Activated T-cell treated with anti-CD3 and anti-CD28 coated beads, Interleukin-2, amount 50 U/mL, for 72 hours (primary cell): Measurements from ENCODE around the gene INAFM2. TPM values are rescaled to one million over a fixed set of nuclear protein-coding genes. Genes with fewer than 3 reads are reported as not detected.

Experiments
- ATAC-seq, 2 donors: fragments of 150-1000 bp; cut with Tn5 transposase; replicated peaks in 1 of 2; 2 replicates each; pipeline ENCODE4 v1.10.0; 2021; ENCODE audit warnings: moderate library complexity in 2 of 2, mild to moderate bottlenecking in 1 of 2
- DNase-seq, 2 donors: peaks; one replicate each; pipeline ENCODE4 v3.0.0; 2021 to 2022; ENCODE audit warnings: mixed read lengths in 1 of 2
- H3K27ac Mint-ChIP-seq: one replicate; pipeline ENCODE4 v1.8.0; 2022; ENCODE audit warnings: mild to moderate bottlenecking, moderate library complexity, mixed read lengths
- H3K27me3 Mint-ChIP-seq: one replicate; pipeline ENCODE4 v1.8.0; 2022; ENCODE audit warnings: low read depth, mixed read lengths
- H3K36me3 Mint-ChIP-seq, 2 donors: one replicate each; pipeline ENCODE4 v1.8.0; 2022; ENCODE audit warnings: mixed read lengths in 2 of 2, mild to moderate bottlenecking in 1 of 2; ENCODE audit not compliant: insufficient read depth in 2 of 2
- H3K4me1 Mint-ChIP-seq: one replicate; pipeline ENCODE4 v1.8.0; 2022; ENCODE audit warnings: low read depth, mixed read lengths
- H3K4me3 Mint-ChIP-seq, 2 donors: one replicate each; pipeline ENCODE4 v1.8.0; 2022; ENCODE audit warnings: mild to moderate bottlenecking in 2 of 2, mixed read lengths in 2 of 2, moderate library complexity in 2 of 2
- H3K9me3 Mint-ChIP-seq, 2 donors: one replicate each; pipeline ENCODE4 v1.8.0; 2022; ENCODE audit warnings: mixed read lengths in 2 of 2
- total RNA-seq, 2 donors: library from RNA; stranded (reverse); gene quantifications; one replicate each; pipeline ENCODE4 v1.2.3, GENCODE V29; 2022

Gene INAFM2
- total RNA-seq, 2 donors from 2014 or later: 7.1 to 10.2 TPM

- Mint-ChIP-seq H3K27me3 (no peaks in the 10 kb centered on the region), H3K9me3 (no peaks in the 10 kb centered on the region), H3K4me1 (peaks cover 4% of the 10 kb centered on the region), H3K36me3 (no peaks in the 10 kb centered on the region), H3K4me3 (no peak overlapping the region), H3K27ac (no peak overlapping the region)
- DNase-seq: no peak
- ATAC-seq: no peak
Observed at GRCh38 chr15:40339621-40339945, 16.1 kb downstream of the INAFM2 start.

- no peaks in the 10 kb centered on the region for H3K9me3 Mint-ChIP-seq
- no peak overlapping the region for H3K27ac Mint-ChIP-seq
- ATAC-seq: no peak
- no peak for DNase-seq
- H3K4me3 Mint-ChIP-seq: no peak overlapping the region
- H3K36me3 Mint-ChIP-seq: no peaks in the 10 kb centered on the region
- no peaks in the 10 kb centered on the region for H3K27me3 Mint-ChIP-seq
- H3K4me1 Mint-ChIP-seq: peaks cover 4% of the 10 kb centered on the region
Observed at GRCh38 chr15:40340038-40340739, 16.7 kb downstream of the INAFM2 start.

DNA sequence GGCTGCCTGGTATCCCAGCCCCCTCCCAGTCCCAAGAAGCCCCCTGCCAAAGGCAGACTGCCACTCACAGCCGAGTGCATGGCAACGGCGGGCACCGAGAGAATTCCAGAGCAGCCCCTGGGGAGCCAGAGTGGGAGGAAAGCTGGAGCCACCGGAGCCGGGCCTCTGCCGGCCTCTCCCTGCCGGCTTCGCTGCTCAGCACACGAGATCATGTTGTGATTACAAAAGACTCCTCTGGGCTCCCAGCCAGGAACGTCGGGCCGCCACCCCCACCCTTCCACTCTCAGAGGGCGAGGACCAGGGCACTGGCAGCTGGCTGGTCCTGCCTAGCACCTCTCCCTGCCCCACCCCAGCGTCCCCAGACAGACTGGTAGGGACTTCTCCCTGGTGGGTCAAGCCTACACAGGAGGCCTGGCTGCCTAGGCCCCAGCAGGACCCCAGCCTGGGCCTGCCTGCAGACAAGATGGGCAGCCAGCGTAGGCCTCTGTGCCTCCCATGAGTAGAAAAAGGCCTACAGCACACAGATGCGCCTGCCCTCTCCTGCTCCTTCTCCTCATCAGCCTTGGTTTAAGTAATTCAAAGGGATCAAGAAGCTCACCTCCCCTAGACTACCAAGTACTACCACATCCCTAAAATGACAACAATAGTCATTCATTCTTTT, 17.4 kb downstream of the INAFM2 start, which contains the start of gene CCDC9B:
Gene CCDC9B, minus strand, starts transcription at position 200 of the 661 bp plus-strand sequence. Its CDS starts 120 bp downstream, at position 80.
- H3K4me3 Mint-ChIP-seq: no peak within 1 kb of the TSS
- H3K4me1 Mint-ChIP-seq: no peaks in the 10 kb centered on the region
- DNase-seq (no peak), ATAC-seq (no peak)
- H3K36me3 Mint-ChIP-seq: no peaks in the 10 kb centered on the region
- H3K9me3 Mint-ChIP-seq: no peaks in the 10 kb centered on the region
- H3K27me3 Mint-ChIP-seq: no peaks in the 10 kb centered on the region
- H3K27ac Mint-ChIP-seq: no peak within 1 kb of the TSS

DNA sequence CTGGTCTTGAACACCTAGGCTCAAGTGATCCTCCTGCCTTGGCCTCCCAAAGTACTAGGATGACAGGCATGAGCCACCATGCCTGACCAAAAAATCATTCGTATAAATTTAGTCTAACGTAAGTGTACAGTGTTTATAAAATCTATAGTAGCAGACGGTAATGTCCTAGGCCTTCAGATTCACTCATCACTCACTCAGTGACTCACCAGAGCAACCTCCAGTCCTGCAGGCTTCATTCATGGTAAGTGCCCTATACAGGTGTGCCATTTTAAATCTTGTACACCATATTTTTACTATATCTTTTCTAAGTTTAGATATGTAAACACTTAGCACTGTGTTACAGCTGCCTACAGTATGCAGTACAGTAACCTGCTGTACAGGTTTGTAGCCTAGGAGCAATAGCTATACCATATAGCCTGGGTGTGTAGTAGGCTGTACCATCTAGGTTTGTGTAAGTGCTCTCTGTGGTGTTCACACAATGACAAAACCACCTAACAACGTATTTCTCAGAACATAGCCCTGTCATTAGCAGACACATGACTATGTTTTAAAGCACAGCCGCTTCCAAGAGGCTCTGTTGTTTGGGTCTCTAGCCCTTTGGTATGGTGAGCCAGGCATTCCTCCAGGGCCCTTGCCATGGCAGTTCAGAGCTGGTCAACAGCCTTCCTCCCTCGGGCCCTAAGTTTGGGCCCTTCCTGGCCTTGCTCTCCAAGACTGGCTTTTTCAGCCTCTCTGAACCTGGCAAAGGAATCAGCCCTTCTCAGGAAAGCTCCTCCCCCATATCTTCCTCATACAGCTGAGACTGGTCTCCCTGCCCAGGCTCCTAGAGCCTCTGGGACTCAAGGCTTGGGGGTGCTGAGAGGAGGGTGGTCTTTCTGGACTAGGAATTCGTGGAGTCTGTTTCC, 19.2 kb downstream of the INAFM2 start:
- Mint-ChIP-seq H3K36me3 (no peaks in the 10 kb centered on the region), H3K27ac (no peak overlapping the region), H3K27me3 (no peaks in the 10 kb centered on the region), H3K4me3 (no peak overlapping the region), H3K4me1 (no peaks in the 10 kb centered on the region), H3K9me3 (no peaks in the 10 kb centered on the region)
- no peak for DNase-seq
- no peak for ATAC-seq

- Mint-ChIP-seq H3K27me3 (no peaks in the 10 kb centered on the region), H3K27ac (no peak overlapping the region), H3K4me1 (no peaks in the 10 kb centered on the region), H3K9me3 (no peaks in the 10 kb centered on the region), H3K4me3 (no peak overlapping the region), H3K36me3 (no peaks in the 10 kb centered on the region)
- ATAC-seq (no peak), DNase-seq (no peak)
Observed at GRCh38 chr15:40343512-40343911, 20.0 kb downstream of the INAFM2 start.

- H3K27ac Mint-ChIP-seq: no peak overlapping the region
- no peaks in the 10 kb centered on the region for H3K36me3 Mint-ChIP-seq
- H3K4me1 Mint-ChIP-seq: no peaks in the 10 kb centered on the region
- H3K27me3 Mint-ChIP-seq: no peaks in the 10 kb centered on the region
- peak in 1 of 2 donors; percentile 18 for ATAC-seq
- DNase-seq: no peak
- H3K9me3 Mint-ChIP-seq: no peaks in the 10 kb centered on the region
- no peak overlapping the region for H3K4me3 Mint-ChIP-seq
Observed at GRCh38 chr15:40344217-40344616, 20.7 kb downstream of the INAFM2 start.

- H3K27ac Mint-ChIP-seq: no peak overlapping the region
- no peaks in the 10 kb centered on the region for H3K4me1 Mint-ChIP-seq
- H3K27me3 Mint-ChIP-seq: no peaks in the 10 kb centered on the region
- ATAC-seq: peak; percentile 69 to 75
- no peak overlapping the region for H3K4me3 Mint-ChIP-seq
- peak; percentile 65 to 71 for DNase-seq
- no peaks in the 10 kb centered on the region for H3K9me3 Mint-ChIP-seq
- H3K36me3 Mint-ChIP-seq: no peaks in the 10 kb centered on the region
Observed at GRCh38 chr15:40344631-40345120, 21.2 kb downstream of the INAFM2 start.

- no peaks in the 10 kb centered on the region for H3K4me1 Mint-ChIP-seq
- ATAC-seq: no peak
- H3K4me3 Mint-ChIP-seq: no peak overlapping the region
- no peaks in the 10 kb centered on the region for H3K27me3 Mint-ChIP-seq
- H3K36me3 Mint-ChIP-seq: no peaks in the 10 kb centered on the region
- H3K9me3 Mint-ChIP-seq: no peaks in the 10 kb centered on the region
- no peak overlapping the region for H3K27ac Mint-ChIP-seq
- DNase-seq: no peak
Observed at GRCh38 chr15:40345225-40345866, 21.9 kb downstream of the INAFM2 start.

- H3K4me3 Mint-ChIP-seq: no peak overlapping the region
- H3K4me1 Mint-ChIP-seq: no peaks in the 10 kb centered on the region
- H3K9me3 Mint-ChIP-seq: no peaks in the 10 kb centered on the region
- H3K27me3 Mint-ChIP-seq: no peaks in the 10 kb centered on the region
- H3K36me3 Mint-ChIP-seq: no peaks in the 10 kb centered on the region
- no peak overlapping the region for H3K27ac Mint-ChIP-seq
- ATAC-seq (no peak), DNase-seq (no peak)
Observed at GRCh38 chr15:40345867-40346578, 22.5 kb downstream of the INAFM2 start.

DNA sequence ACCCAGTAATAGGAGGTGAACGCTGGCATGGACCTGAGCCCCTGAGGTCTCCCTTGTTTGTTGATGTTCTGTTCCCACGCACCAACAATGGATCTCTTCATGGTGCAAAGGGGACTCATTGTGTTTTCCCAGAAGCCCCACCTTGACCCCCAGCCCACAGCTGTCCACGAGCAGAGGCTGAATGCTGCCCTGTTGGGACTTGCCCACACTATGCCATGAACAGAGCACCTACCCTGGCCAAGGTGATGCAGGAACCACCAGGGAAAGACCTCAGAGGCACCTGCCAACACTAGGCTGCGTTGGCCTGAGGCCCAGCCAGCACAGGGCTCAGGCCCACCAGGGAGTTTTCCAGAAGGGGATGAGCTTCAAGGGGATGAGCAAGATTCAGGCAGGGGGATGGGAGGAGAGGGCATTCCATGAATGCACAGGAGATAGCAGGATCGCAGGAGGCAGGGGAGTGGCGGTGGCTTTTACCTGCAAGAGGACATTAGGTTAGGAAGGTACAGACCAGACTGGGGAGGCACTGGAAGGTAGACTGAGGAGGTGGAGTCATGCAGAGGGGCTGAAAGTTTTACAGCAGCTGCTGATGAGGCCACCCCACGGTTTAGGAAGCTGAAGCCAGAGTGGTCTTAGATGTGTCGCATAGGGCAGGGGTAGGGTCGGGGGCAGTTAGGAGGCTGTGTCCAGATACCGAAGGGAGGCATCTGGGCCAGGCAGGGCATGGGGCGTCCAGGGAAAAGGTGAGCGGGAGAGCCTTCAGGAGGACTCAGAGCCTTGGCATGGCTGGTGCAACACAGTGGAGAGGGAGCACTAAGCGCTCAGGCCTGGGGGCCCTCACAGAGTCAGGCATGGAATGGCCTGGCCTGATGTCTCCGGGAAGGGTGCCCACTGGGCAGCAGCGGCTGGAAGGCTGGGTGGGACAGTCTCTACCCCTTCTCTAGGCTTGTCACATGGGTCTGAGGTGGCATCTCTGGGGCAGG, 23.4 kb downstream of the INAFM2 start:
- H3K27me3 Mint-ChIP-seq: no peaks in the 10 kb centered on the region
- no peaks in the 10 kb centered on the region for H3K4me1 Mint-ChIP-seq
- H3K4me3 Mint-ChIP-seq: no peak overlapping the region
- no peak overlapping the region for H3K27ac Mint-ChIP-seq
- no peaks in the 10 kb centered on the region for H3K9me3 Mint-ChIP-seq
- no peaks in the 10 kb centered on the region for H3K36me3 Mint-ChIP-seq
- ATAC-seq (no peak), DNase-seq (no peak)

- no peak overlapping the region for H3K27ac Mint-ChIP-seq
- no peaks in the 10 kb centered on the region for H3K36me3 Mint-ChIP-seq
- ATAC-seq (no peak), DNase-seq (no peak)
- H3K4me3 Mint-ChIP-seq: no peak overlapping the region
- H3K4me1 Mint-ChIP-seq: no peaks in the 10 kb centered on the region
- no peaks in the 10 kb centered on the region for H3K27me3 Mint-ChIP-seq
- H3K9me3 Mint-ChIP-seq: no peaks in the 10 kb centered on the region
Observed at GRCh38 chr15:40347559-40348473, 24.3 kb downstream of the INAFM2 start.
